PC-9 (cell line): ENCODE measurements around the gene PLA2G3.

Source experiments
- EZH2 ChIP-seq: fragments of 200-600 bp; sonication (generic); IDR thresholded peaks from 2 replicates; pipeline ENCODE4 v1.8.0; 2017; ENCODE audit warnings: antibody characterized with exemption, low read depth
- TF ChIP-seq, protein P1 (sequence below): fragments of 200-600 bp; sonication (generic); conservative IDR thresholded peaks from 2 replicates; pipeline ENCODE4 v1.6.1; 2017; ENCODE audit warnings: mixed run types, antibody characterized with exemption, mild to moderate bottlenecking, moderate library complexity

DNA sequence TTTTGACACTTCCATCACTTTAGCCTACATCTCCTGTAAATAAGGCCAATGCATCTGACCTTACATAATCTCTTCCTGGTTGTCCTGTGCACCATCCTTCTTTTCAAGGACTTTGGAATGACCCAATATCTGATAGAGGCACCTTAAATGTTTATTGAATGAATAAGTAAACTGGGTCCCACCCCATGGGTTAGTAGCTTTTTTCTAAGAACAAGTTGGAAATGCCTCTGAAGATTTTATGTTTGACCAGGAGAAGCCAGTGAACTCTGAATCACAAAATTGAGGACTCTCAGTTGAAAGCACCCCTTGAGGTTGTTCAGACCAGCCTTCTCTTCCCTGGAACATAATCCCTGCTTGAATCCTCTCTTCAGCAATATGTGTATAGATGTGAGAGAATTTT is 21.1 kb upstream of the PLA2G3 start:
- TF ChIP-seq, protein P1, sequence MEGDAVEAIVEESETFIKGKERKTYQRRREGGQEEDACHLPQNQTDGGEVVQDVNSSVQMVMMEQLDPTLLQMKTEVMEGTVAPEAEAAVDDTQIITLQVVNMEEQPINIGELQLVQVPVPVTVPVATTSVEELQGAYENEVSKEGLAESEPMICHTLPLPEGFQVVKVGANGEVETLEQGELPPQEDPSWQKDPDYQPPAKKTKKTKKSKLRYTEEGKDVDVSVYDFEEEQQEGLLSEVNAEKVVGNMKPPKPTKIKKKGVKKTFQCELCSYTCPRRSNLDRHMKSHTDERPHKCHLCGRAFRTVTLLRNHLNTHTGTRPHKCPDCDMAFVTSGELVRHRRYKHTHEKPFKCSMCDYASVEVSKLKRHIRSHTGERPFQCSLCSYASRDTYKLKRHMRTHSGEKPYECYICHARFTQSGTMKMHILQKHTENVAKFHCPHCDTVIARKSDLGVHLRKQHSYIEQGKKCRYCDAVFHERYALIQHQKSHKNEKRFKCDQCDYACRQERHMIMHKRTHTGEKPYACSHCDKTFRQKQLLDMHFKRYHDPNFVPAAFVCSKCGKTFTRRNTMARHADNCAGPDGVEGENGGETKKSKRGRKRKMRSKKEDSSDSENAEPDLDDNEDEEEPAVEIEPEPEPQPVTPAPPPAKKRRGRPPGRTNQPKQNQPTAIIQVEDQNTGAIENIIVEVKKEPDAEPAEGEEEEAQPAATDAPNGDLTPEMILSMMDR: no peak
- TF ChIP-seq EZH2: no peak
